ENCODE measurements around the gene CHM. TPM values are rescaled to one million over a fixed set of nuclear protein-coding genes. Genes with fewer than 3 reads are reported as not detected.
"Not testable (repeated sequence)": the region's sequence is repeated elsewhere in the genome, so short reads cannot be mapped to it uniquely, and the experiment has no call there.

CHM gene
- total and polyA plus RNA-seq, 7 experiments from 2014 or later, result 5.3 to 22.6 (median 13.6) TPM

GRCh38 chrX:85928606-85929005 lies 118.8 kb downstream of the CHM start:
- peaks cover 0 to 38% (median 26%) of the 10 kb centered on the region in 7 donors for H3K4me1 Mint-ChIP-seq
- peaks cover 0 to 1% (median 0%) of the 10 kb centered on the region in 11 donors for H3K9me3 Mint-ChIP-seq
- no peak overlapping the region for H3K4me3 ChIP-seq (ENCODE audit: low read length)
- no peak for DNase-seq
- ChIA-PET CTCF (no interaction called here), POLR2A (no interaction called here)
- H3K4me1 ChIP-seq (ENCODE audit: control insufficient read depth in 2 of 2, insufficient read depth in 2 of 2, low read length in 2 of 2), result no peaks in the 10 kb centered on the region
- H3K27me3 ChIP-seq (ENCODE audit: control insufficient read depth in 2 of 2, insufficient read depth in 2 of 2, low read length in 2 of 2), result no peaks in the 10 kb centered on the region
- no peaks in the 10 kb centered on the region for H3K36me3 ChIP-seq (ENCODE audit: control insufficient read depth in 2 of 3, insufficient read depth in 3 of 3, low read length in 3 of 3)
- no peak overlapping the region for H3K27ac Mint-ChIP-seq
- no peaks in the 10 kb centered on the region for H3K9me3 ChIP-seq (ENCODE audit: control insufficient read depth in 2 of 3, low read length in 3 of 3)
- no peak overlapping the region for H3K4me3 Mint-ChIP-seq
- H3K27ac ChIP-seq (ENCODE audit: low read depth, low read length), result no peak overlapping the region
- no peak for ATAC-seq
- H3K36me3 Mint-ChIP-seq, result peaks cover 0 to 12% (median 0%) of the 10 kb centered on the region in 5 donors
- intact Hi-C loops (cut with micrococcal nuclease), result no loop called here
- H3K27me3 Mint-ChIP-seq, result no peaks in the 10 kb centered on the region

- peaks cover 0 to 16% (median 0%) of the 10 kb centered on the region in 5 donors for H3K36me3 Mint-ChIP-seq
- POLR2A ChIA-PET, result no interaction called here
- peaks cover 0 to 1% (median 0%) of the 10 kb centered on the region in 11 donors for H3K9me3 Mint-ChIP-seq
- peaks cover 0 to 44% (median 29%) of the 10 kb centered on the region in 7 donors for H3K4me1 Mint-ChIP-seq
- Histone ChIP-seq H3K9me3 (ENCODE audit: control insufficient read depth in 2 of 3, low read length in 3 of 3) (no peaks in the 10 kb centered on the region), H3K27me3 (ENCODE audit: control insufficient read depth in 2 of 2, insufficient read depth in 2 of 2, low read length in 2 of 2) (no peaks in the 10 kb centered on the region), H3K36me3 (ENCODE audit: control insufficient read depth in 2 of 3, insufficient read depth in 3 of 3, low read length in 3 of 3) (no peaks in the 10 kb centered on the region), H3K4me3 (ENCODE audit: low read length) (no peak overlapping the region), H3K4me1 (ENCODE audit: control insufficient read depth in 2 of 2, insufficient read depth in 2 of 2, low read length in 2 of 2) (no peaks in the 10 kb centered on the region), H3K27ac (ENCODE audit: low read depth, low read length) (no peak overlapping the region)
- intact Hi-C loops (cut with micrococcal nuclease), result no loop called here
- no peak overlapping the region for H3K4me3 Mint-ChIP-seq
- H3K27ac Mint-ChIP-seq, result no peak overlapping the region
- H3K27me3 Mint-ChIP-seq, result no peaks in the 10 kb centered on the region
- DNase-seq, result no peak
- CTCF ChIA-PET, result no interaction called here
- ATAC-seq, result no peak
Observed at GRCh38 chrX:85927740-85928139, 119.6 kb downstream of the CHM start.

GRCh38 chrX:85922821-85923220 lies 124.5 kb downstream of the CHM start:
- CTCF ChIA-PET, result no interaction called here
- no peaks in the 10 kb centered on the region for H3K36me3 ChIP-seq (ENCODE audit: control insufficient read depth in 2 of 3, insufficient read depth in 3 of 3, low read length in 3 of 3)
- intact Hi-C loops (cut with micrococcal nuclease), result no loop called here
- Mint-ChIP-seq H3K4me1 (peaks cover 0 to 41% (median 26%) of the 10 kb centered on the region in 7 donors), H3K9me3 (peaks cover 0 to 2% (median 0%) of the 10 kb centered on the region in 11 donors), H3K27me3 (no peaks in the 10 kb centered on the region), H3K36me3 (peaks cover 0 to 16% (median 3%) of the 10 kb centered on the region in 5 donors), H3K4me3 (no peak overlapping the region), H3K27ac (no peak overlapping the region)
- H3K27me3 ChIP-seq (ENCODE audit: control insufficient read depth in 2 of 2, insufficient read depth in 2 of 2, low read length in 2 of 2), result no peaks in the 10 kb centered on the region
- POLR2A ChIA-PET, result no interaction called here
- no peaks in the 10 kb centered on the region for H3K9me3 ChIP-seq (ENCODE audit: control insufficient read depth in 2 of 3, low read length in 3 of 3)
- H3K27ac ChIP-seq (ENCODE audit: low read depth, low read length), result no peak overlapping the region
- DNase-seq, result no peak
- H3K4me3 ChIP-seq (ENCODE audit: low read length), result no peak overlapping the region
- ATAC-seq, result no peak
- no peaks in the 10 kb centered on the region for H3K4me1 ChIP-seq (ENCODE audit: control insufficient read depth in 2 of 2, insufficient read depth in 2 of 2, low read length in 2 of 2)

- H3K9me3 Mint-ChIP-seq, result not testable (repeated sequence)
Observed at GRCh38 chrX:85916656-85917280, 130.6 kb downstream of the CHM start.

GRCh38 chrX:85914431-85914830 lies 132.9 kb downstream of the CHM start:
- no peak for DNase-seq
- Histone ChIP-seq H3K36me3 (ENCODE audit: control insufficient read depth in 2 of 3, insufficient read depth in 3 of 3, low read length in 3 of 3) (peaks cover 0 to 3% (median 0%) of the 10 kb centered on the region in 3 experiments), H3K27ac (ENCODE audit: low read depth, low read length) (no peak overlapping the region), H3K9me3 (ENCODE audit: control insufficient read depth in 2 of 3, low read length in 3 of 3) (no peaks in the 10 kb centered on the region), H3K4me1 (ENCODE audit: control insufficient read depth in 2 of 2, insufficient read depth in 2 of 2, low read length in 2 of 2) (no peaks in the 10 kb centered on the region), H3K27me3 (ENCODE audit: control insufficient read depth in 2 of 2, insufficient read depth in 2 of 2, low read length in 2 of 2) (no peaks in the 10 kb centered on the region), H3K4me3 (ENCODE audit: low read length) (no peak overlapping the region)
- peaks cover 0 to 20% (median 6%) of the 10 kb centered on the region in 7 donors for H3K4me1 Mint-ChIP-seq
- peaks cover 0 to 9% (median 0%) of the 10 kb centered on the region in 11 donors for H3K9me3 Mint-ChIP-seq
- no peak for ATAC-seq
- H3K27me3 Mint-ChIP-seq, result no peaks in the 10 kb centered on the region
- ChIA-PET CTCF (no interaction called here), POLR2A (no interaction called here)
- H3K27ac Mint-ChIP-seq, result peak overlapping the region in 2 of 9 donors; percentile 12 to 38
- intact Hi-C loops (cut with micrococcal nuclease), result no loop called here
- H3K4me3 Mint-ChIP-seq, result peak overlapping the region in 1 of 10 donors; percentile 26
- peaks cover 4 to 21% (median 10%) of the 10 kb centered on the region in 5 donors for H3K36me3 Mint-ChIP-seq

More at GRCh38 chrX:85916656-85917280, 130.6 kb downstream of the CHM start:
- H3K4me1 Mint-ChIP-seq, result peaks cover 0 to 20% (median 6%) of the 10 kb centered on the region in 7 donors
- H3K27me3 Mint-ChIP-seq; POLR2A ChIA-PET; H3K27me3 ChIP-seq (ENCODE audit: control insufficient read depth in 2 of 2, insufficient read depth in 2 of 2, low read length in 2 of 2); H3K4me3 Mint-ChIP-seq; H3K27ac ChIP-seq (ENCODE audit: low read depth, low read length); H3K4me1 ChIP-seq (ENCODE audit: control insufficient read depth in 2 of 2, insufficient read depth in 2 of 2, low read length in 2 of 2); ATAC-seq; H3K27ac Mint-ChIP-seq; H3K9me3 ChIP-seq (ENCODE audit: control insufficient read depth in 2 of 3, low read length in 3 of 3); H3K36me3 ChIP-seq (ENCODE audit: control insufficient read depth in 2 of 3, insufficient read depth in 3 of 3, low read length in 3 of 3); DNase-seq; intact Hi-C loops (cut with micrococcal nuclease); H3K4me3 ChIP-seq (ENCODE audit: low read length); CTCF ChIA-PET: not testable (repeated sequence)
- H3K36me3 Mint-ChIP-seq, result peaks cover 0 to 21% (median 10%) of the 10 kb centered on the region in 5 donors

- no peak overlapping the region for H3K27ac Mint-ChIP-seq
- peaks cover 0 to 1% (median 0%) of the 10 kb centered on the region in 11 donors for H3K9me3 Mint-ChIP-seq
- Histone ChIP-seq H3K4me3 (ENCODE audit: low read length) (no peak overlapping the region), H3K27ac (ENCODE audit: low read depth, low read length) (no peak overlapping the region), H3K27me3 (ENCODE audit: control insufficient read depth in 2 of 2, insufficient read depth in 2 of 2, low read length in 2 of 2) (no peaks in the 10 kb centered on the region), H3K9me3 (ENCODE audit: control insufficient read depth in 2 of 3, low read length in 3 of 3) (no peaks in the 10 kb centered on the region), H3K4me1 (ENCODE audit: control insufficient read depth in 2 of 2, insufficient read depth in 2 of 2, low read length in 2 of 2) (no peaks in the 10 kb centered on the region), H3K36me3 (ENCODE audit: control insufficient read depth in 2 of 3, insufficient read depth in 3 of 3, low read length in 3 of 3) (peaks cover 0 to 3% (median 0%) of the 10 kb centered on the region in 3 experiments)
- POLR2A ChIA-PET, result no interaction called here
- no peaks in the 10 kb centered on the region for H3K27me3 Mint-ChIP-seq
- intact Hi-C loops (cut with micrococcal nuclease), result no loop called here
- H3K4me1 Mint-ChIP-seq, result peaks cover 0 to 7% (median 0%) of the 10 kb centered on the region in 7 donors
- ATAC-seq (no peak), DNase-seq (no peak)
- no peak overlapping the region for H3K4me3 Mint-ChIP-seq
- H3K36me3 Mint-ChIP-seq, result peaks cover 0 to 18% (median 4%) of the 10 kb centered on the region in 5 donors
- CTCF ChIA-PET, result no interaction called here
Observed at GRCh38 chrX:85907316-85907715, 140.0 kb downstream of the CHM start.

GRCh38 chrX:85906399-85906798 lies 141.0 kb downstream of the CHM start:
- intact Hi-C loops (cut with micrococcal nuclease), result no loop called here
- peaks cover 0 to 3% (median 0%) of the 10 kb centered on the region in 3 experiments for H3K36me3 ChIP-seq (ENCODE audit: control insufficient read depth in 2 of 3, insufficient read depth in 3 of 3, low read length in 3 of 3)
- H3K9me3 Mint-ChIP-seq, result peaks cover 0 to 1% (median 0%) of the 10 kb centered on the region in 11 donors
- no peak for ATAC-seq
- peaks cover 0 to 6% (median 0%) of the 10 kb centered on the region in 7 donors for H3K4me1 Mint-ChIP-seq
- H3K27me3 ChIP-seq (ENCODE audit: control insufficient read depth in 2 of 2, insufficient read depth in 2 of 2, low read length in 2 of 2), result no peaks in the 10 kb centered on the region
- no peaks in the 10 kb centered on the region for H3K4me1 ChIP-seq (ENCODE audit: control insufficient read depth in 2 of 2, insufficient read depth in 2 of 2, low read length in 2 of 2)
- peaks cover 0 to 16% (median 4%) of the 10 kb centered on the region in 5 donors for H3K36me3 Mint-ChIP-seq
- H3K27ac ChIP-seq (ENCODE audit: low read depth, low read length), result no peak overlapping the region
- H3K9me3 ChIP-seq (ENCODE audit: control insufficient read depth in 2 of 3, low read length in 3 of 3), result no peaks in the 10 kb centered on the region
- CTCF ChIA-PET, result no interaction called here
- no peak overlapping the region for H3K4me3 ChIP-seq (ENCODE audit: low read length)
- POLR2A ChIA-PET, result no interaction called here
- H3K27me3 Mint-ChIP-seq, result no peaks in the 10 kb centered on the region
- no peak for DNase-seq
- no peak overlapping the region for H3K27ac Mint-ChIP-seq
- no peak overlapping the region for H3K4me3 Mint-ChIP-seq
